Astrocyte of the cerebellum (primary cell): ENCODE results near the gene HTR2B.
"Not testable (repeated sequence)": the region's sequence is repeated elsewhere in the genome, so short reads cannot be mapped to it uniquely, and the experiment has no call there.

Source experiments
- DNase-seq: peaks from one replicate; pipeline ENCODE4 v3.0.0-alpha.2; 2011; ENCODE audit warnings: low read depth
- H3K4me3 ChIP-seq: 2 replicates; pipeline ENCODE4 v1.5.1; 2011; ENCODE audit warnings: mild to moderate bottlenecking, low read depth, low read length, moderate library complexity
- in situ Hi-C: cut with HindIII; loops from 2 replicates; pipeline ENCODE4 v1.10.0; 2017; ENCODE audit warnings: low sequenced_read_pairs
- TF ChIP-seq, protein P1 (sequence below): IDR thresholded peaks from 2 replicates; pipeline ENCODE4 v1.5.1; 2012; ENCODE audit warnings: low read length, low read depth, moderate library complexity, mild to moderate bottlenecking; ENCODE audit errors: missing control alignments

The HTR2B gene

DNA sequence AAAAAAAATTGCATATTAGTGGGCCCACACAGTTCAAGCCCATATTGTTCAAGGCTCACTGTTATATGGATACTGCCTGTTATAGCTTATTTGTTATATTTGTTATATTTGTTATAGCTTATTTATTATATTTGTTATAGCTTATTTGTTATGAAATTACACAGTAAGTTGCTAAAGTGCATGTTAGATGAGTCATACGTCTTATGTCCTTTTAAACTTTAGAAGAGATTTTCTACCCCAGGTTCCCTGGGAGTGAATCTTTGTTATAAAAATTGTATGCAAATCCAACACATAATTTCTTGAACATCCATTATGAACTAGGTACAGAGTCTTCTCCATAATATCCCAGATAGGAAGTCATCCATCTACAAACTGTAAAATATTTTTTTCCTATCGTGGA is 22.1 kb downstream of the HTR2B start:
- DNase-seq = no peak
- TF ChIP-seq, protein P1, sequence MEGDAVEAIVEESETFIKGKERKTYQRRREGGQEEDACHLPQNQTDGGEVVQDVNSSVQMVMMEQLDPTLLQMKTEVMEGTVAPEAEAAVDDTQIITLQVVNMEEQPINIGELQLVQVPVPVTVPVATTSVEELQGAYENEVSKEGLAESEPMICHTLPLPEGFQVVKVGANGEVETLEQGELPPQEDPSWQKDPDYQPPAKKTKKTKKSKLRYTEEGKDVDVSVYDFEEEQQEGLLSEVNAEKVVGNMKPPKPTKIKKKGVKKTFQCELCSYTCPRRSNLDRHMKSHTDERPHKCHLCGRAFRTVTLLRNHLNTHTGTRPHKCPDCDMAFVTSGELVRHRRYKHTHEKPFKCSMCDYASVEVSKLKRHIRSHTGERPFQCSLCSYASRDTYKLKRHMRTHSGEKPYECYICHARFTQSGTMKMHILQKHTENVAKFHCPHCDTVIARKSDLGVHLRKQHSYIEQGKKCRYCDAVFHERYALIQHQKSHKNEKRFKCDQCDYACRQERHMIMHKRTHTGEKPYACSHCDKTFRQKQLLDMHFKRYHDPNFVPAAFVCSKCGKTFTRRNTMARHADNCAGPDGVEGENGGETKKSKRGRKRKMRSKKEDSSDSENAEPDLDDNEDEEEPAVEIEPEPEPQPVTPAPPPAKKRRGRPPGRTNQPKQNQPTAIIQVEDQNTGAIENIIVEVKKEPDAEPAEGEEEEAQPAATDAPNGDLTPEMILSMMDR = no peak
- no peak overlapping the region for H3K4me3 ChIP-seq
- in situ Hi-C loops = loop anchor here (10.0 kb wide), 1 partner anchor 312 kb away; no protein-coding TSS in a partner anchor

DNA sequence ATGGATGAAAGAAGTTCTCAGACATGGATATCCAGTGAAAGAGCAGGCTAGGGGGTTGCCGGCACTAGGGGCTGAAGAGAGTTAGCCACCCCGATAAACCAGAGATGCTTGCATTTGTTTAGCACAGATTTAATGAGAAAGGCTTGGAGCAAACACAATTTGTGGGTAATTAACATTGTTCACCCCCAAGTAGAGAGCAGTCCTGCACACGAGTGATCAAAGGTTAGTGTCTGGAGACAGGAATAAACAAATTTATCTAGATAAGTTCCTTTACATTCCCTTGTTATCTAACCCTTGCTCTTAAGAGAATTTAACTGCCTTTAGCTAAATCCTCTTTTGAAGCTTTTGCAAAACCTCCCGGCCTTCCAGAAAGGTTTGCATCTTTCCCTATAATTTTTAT is 23.9 kb downstream of the HTR2B start:
- in situ Hi-C loops = loop anchor here (10.0 kb wide), 1 partner anchor 314 kb away; no protein-coding TSS in a partner anchor
- H3K4me3 ChIP-seq = no peak overlapping the region
- DNase-seq = no peak
- TF ChIP-seq, protein P1 = no peak

DNA sequence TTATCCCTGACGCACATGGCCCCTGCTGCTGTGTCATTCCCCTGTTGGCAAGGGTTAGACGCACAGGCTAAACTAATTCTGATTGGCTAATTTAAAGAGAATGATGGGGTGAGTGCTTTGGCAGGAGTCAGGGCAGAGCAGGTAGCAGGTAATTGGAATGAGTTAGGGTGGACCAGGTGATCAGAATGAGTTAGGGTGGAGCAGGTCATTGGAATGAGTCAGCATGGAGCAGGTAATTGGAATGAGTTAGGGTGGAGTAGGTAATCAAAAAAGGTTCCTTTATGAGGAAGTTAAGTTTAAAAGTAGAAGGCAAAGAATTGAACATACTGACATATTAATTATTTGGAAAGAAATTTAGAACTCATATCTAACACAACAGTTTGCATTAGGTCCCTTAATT is 24.5 kb downstream of the HTR2B start:
- in situ Hi-C loops = loop anchor here (10.0 kb wide), 1 partner anchor 314 kb away; no protein-coding TSS in a partner anchor
- not testable (repeated sequence) for H3K4me3 ChIP-seq, DNase-seq

DNA sequence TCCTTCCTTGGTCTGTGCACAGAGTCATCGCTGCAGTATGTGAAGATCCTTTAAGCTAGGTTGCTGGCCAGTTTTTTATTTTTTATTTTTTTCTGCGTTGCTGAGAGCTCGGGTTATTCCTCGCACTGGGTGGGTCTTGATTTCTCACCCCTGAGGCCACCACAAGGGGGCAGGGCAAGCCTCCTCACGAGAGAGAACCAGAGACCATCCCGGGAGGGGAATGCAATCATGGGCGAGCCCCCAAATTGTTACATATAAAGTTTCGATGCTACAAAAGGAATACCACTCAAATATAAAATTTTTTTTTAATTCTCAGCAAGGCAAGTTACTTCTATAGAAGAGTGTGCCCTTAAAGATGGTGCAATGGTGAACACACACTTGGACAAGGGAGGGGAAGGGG is 24.9 kb downstream of the HTR2B start:
- in situ Hi-C loops = loop anchor here (5.0 to 10.0 kb wide), 2 partner anchors 122 to 315 kb away; no protein-coding TSS in a partner anchor
- no peak overlapping the region for H3K4me3 ChIP-seq
- TF ChIP-seq, protein P1 = no peak
- no peak for DNase-seq

DNA sequence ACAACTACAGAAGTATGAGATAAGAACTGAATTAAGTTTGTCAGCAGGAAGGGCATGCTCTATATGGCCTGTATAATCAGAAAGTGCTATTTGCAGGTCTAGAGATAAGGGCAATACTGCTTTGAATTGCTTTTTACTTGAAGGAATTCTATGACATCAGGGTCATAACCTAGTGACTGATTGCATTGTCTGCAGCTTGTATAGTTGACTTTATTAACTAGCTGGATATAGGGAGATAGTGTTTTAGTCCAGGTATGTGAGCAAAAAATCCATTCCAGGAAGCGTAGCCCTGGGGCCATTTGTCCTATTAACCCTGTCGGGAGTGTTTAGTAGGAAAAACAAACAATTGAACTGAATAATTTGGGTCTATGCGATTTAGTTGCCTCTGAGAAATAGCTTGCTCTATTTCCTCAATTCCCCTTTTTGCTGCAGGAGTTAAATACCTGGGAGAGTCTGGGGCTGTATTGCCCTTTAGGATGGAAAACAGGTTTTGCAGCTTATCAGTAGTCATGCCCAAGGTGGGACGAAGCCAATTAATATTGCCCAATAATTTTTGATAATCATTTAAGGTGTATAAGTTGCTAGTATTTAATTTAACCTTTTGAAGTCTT is 30.0 kb downstream of the HTR2B start:
- H3K4me3 ChIP-seq = no peak overlapping the region
- TF ChIP-seq, protein P1 = no peak
- no peak for DNase-seq
- in situ Hi-C loops = loop anchor here (5.0 kb wide), 1 partner anchor 127 kb away; no protein-coding TSS in a partner anchor

DNA sequence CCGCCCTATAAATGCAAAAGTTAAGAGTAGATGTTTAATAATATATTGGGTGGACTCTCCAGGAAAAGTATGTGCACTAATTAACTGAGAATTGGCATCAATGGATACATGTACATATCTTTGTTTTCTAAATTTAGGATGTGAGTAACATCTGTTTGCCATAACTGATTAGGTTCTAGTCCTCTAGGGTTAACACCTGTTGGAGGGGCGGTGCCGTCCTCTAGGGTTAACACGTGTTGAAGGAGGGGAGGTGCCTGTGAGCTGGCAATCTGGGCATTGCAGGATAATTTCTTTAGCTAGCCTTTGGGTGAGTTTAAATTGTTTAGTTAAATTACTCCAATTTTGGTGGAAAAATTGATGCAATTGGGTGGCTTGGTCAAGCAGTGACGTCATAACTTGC is 30.9 kb downstream of the HTR2B start:
- in situ Hi-C loops = no loop called here

DNA sequence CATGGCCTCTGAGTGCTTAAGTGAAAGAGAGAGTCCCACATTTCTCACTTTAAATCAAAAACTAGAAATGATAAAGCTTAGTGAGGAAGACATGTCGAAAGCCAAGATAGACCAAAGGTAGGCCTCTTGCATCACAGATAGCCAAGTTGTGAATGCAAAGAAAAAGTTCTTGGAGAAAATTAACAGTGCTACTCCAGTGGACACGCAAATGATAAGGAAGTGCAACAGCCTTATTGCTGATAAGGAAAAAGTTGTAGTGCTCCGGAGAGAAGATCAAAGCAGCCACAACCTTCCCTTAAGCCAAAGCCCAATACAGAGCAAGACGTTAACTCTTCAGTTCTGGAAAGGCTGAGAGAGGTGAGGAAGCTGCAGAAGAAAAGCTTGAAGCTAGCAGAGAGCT is 36.1 kb downstream of the HTR2B start:
- TF ChIP-seq, protein P1 = no peak
- H3K4me3 ChIP-seq = no peak overlapping the region
- no peak for DNase-seq
- in situ Hi-C loops = loop anchor here (5.0 kb wide), 1 partner anchor 84 kb away; no protein-coding TSS in a partner anchor

More for the DNA sequence above, 30.9 kb downstream of the HTR2B start:
- H3K4me3 ChIP-seq = no peak overlapping the region
- TF ChIP-seq, protein P1 = no peak
- no peak for DNase-seq
